Stimulated activated CD4-positive, alpha-beta T cell treated with anti-CD3 and anti-CD28 coated beads, Interleukin-2, amount 100 ng/mL, for 48 hours (primary cell): ENCODE measurements around the gene FOXF2.
A peak's percentile ranks its signal among the peaks of the same experiment; 100 is the strongest.

Source experiments
- DNase-seq, 2 donors: peaks; one replicate each; pipeline ENCODE4 v3.0.0-alpha.2; 2020

Gene FOXF2

GRCh38 chr6:1415416-1416063, 26.2 kb downstream of the FOXF2 start:
- no peak for DNase-seq

- DNase-seq: no peak
Measured at GRCh38 chr6:1416191-1416760, 26.9 kb downstream of the FOXF2 start.

GRCh38 chr6:1416820-1417219, 27.4 kb downstream of the FOXF2 start:
- no peak for DNase-seq

- DNase-seq: no peak
Measured at GRCh38 chr6:1417718-1418117, 28.3 kb downstream of the FOXF2 start.

GRCh38 chr6:1418471-1419191, 29.3 kb downstream of the FOXF2 start:
- DNase-seq: no peak

GRCh38 chr6:1420382-1420781, 31.0 kb downstream of the FOXF2 start:
- DNase-seq: no peak

GRCh38 chr6:1422290-1422689, 32.9 kb downstream of the FOXF2 start:
- no peak for DNase-seq

- no peak for DNase-seq
Measured at GRCh38 chr6:1423578-1423977, 34.2 kb downstream of the FOXF2 start.

GRCh38 chr6:1424306-1424927, 35.0 kb downstream of the FOXF2 start:
- peak; percentile 13 to 16 for DNase-seq

- no peak for DNase-seq
Measured at GRCh38 chr6:1426416-1426815, 37.0 kb downstream of the FOXF2 start.

- DNase-seq: no peak
Measured at GRCh38 chr6:1435806-1436205, 46.4 kb downstream of the FOXF2 start.

GRCh38 chr6:1436334-1437306, 47.2 kb downstream of the FOXF2 start:
- DNase-seq: peak; percentile 56 to 66

GRCh38 chr6:1437553-1438406, 48.4 kb downstream of the FOXF2 start:
- DNase-seq: no peak

GRCh38 chr6:1438471-1438881, 49.1 kb downstream of the FOXF2 start:
- DNase-seq: no peak

- no peak for DNase-seq
Measured at GRCh38 chr6:1439349-1439748, 50.0 kb downstream of the FOXF2 start.

GRCh38 chr6:1442929-1443328, 53.6 kb downstream of the FOXF2 start:
- DNase-seq: no peak
